ENCODE measurements around the gene HIRA. TPM values are rescaled to one million over a fixed set of nuclear protein-coding genes. Genes with fewer than 3 reads are reported as not detected.

HIRA gene
- total and polyA plus RNA-seq, 4 donors, result 4.1 to 32.5 (median 23.0) TPM

GRCh38 chr22:19346677-19347265 is 84.8 kb downstream of the HIRA start:
- no peak for DNase-seq (ENCODE audit: low spot score)
- no peaks in the 10 kb centered on the region for H3K9me3 ChIP-seq (ENCODE audit: control insufficient read depth in 4 of 4, low read length in 3 of 4)
- H3K4me3 ChIP-seq (ENCODE audit: low read depth in 1 of 3, low read length in 3 of 3), result no peak overlapping the region
- H3K4me1 ChIP-seq (ENCODE audit: control insufficient read depth in 4 of 4, insufficient read depth in 4 of 4, low read length in 3 of 4), result peaks cover 0 to 3% (median 1%) of the 10 kb centered on the region in 4 donors
- no peaks in the 10 kb centered on the region for H3K27me3 ChIP-seq (ENCODE audit: control insufficient read depth in 4 of 4, insufficient read depth in 4 of 4, low read length in 3 of 4)
- WGBS, result 97% methylated on average over 6 of the region's 6 CpGs
- H3K27ac ChIP-seq (ENCODE audit: low read depth in 1 of 2, low read length in 2 of 2), result no peak overlapping the region
- H3K36me3 ChIP-seq (ENCODE audit: control insufficient read depth in 4 of 4, insufficient read depth in 3 of 4, low read depth in 1 of 4, low read length in 3 of 4), result peaks cover 20 to 55% (median 38%) of the 10 kb centered on the region in 4 donors
- H3K9ac ChIP-seq (ENCODE audit: low read depth in 1 of 2, low read length in 2 of 2), result no peak overlapping the region
- TF ChIP-seq EGR1 (IDR thresholded peaks at IDR 0.05; ENCODE audit: low read depth in 2 of 2) (no peak), RAD21 (IDR thresholded peaks at IDR 0.05) (no peak), HNF4G (IDR thresholded peaks at IDR 0.05) (no peak), MAX (IDR thresholded peaks at IDR 0.05) (no peak), CTCF (IDR thresholded peaks at IDR 0.05; ENCODE audit: low read depth, low read length, missing input control) (no peak), NR2F2 (IDR thresholded peaks at IDR 0.05) (no peak), SP1 (IDR thresholded peaks at IDR 0.05) (no peak), FOXA2 (IDR thresholded peaks at IDR 0.05) (no peak), RXRA (IDR thresholded peaks at IDR 0.05) (no peak), JUND (IDR thresholded peaks at IDR 0.05) (no peak), YY1 (IDR thresholded peaks at IDR 0.05) (no peak), REST (IDR thresholded peaks at IDR 0.05) (no peak), HNF4A (conservative IDR thresholded peaks at IDR 0.05) (no peak), ZBTB33 (IDR thresholded peaks at IDR 0.05) (no peak), GABPA (IDR thresholded peaks at IDR 0.05 in 1 of 2, conservative IDR thresholded peaks at IDR 0.05 in 1 of 2) (no peak), FOXA1 (IDR thresholded peaks at IDR 0.05) (no peak), TAF1 (conservative IDR thresholded peaks at IDR 0.05) (no peak), ATF3 (IDR thresholded peaks at IDR 0.05) (no peak)
